ENCODE data around the gene SEL1L3. TPM values are rescaled to one million over a fixed set of nuclear protein-coding genes. Genes with fewer than 3 reads are reported as not detected.

Gene SEL1L3
- total and polyA plus RNA-seq, 2 donors from 2014 or later, result 8.2 to 60.3 TPM

- DNase-seq (no peak), FAIRE-seq (no peak)
- H3K4me3 ChIP-seq (ENCODE audit: low read length in 3 of 3), result no peak overlapping the region
- H3K4me1 ChIP-seq (ENCODE audit: control insufficient read depth in 2 of 3, insufficient read depth in 2 of 3, low read depth in 1 of 3, low read length in 3 of 3), result peaks cover 0 to 9% (median 1%) of the 10 kb centered on the region in 3 donors
- H3K9me3 ChIP-seq (ENCODE audit: control insufficient read depth in 2 of 3, insufficient read depth in 1 of 3, low read length in 3 of 3), result no peaks in the 10 kb centered on the region
- no peaks in the 10 kb centered on the region for H3K36me3 ChIP-seq (ENCODE audit: control insufficient read depth in 2 of 3, insufficient read depth in 3 of 3, low read length in 3 of 3)
- H3K9ac ChIP-seq (ENCODE audit: low read length in 3 of 3), result no peak overlapping the region
- H3K27me3 ChIP-seq (ENCODE audit: control insufficient read depth, insufficient read depth, low read length), result no peaks in the 10 kb centered on the region
- no peak for TF ChIP-seq CTCF (IDR thresholded peaks at IDR 0.05; ENCODE audit: borderline replicate concordance, extremely low read depth, insufficient read depth)
- no peak overlapping the region for H3K27ac ChIP-seq (ENCODE audit: low read depth in 2 of 2, low read length in 2 of 2)
- intact Hi-C loops (cut with DNase I), result no loop called here
Observed at GRCh38 chr4:25815586-25815985, 47.2 kb downstream of the SEL1L3 start.

DNA sequence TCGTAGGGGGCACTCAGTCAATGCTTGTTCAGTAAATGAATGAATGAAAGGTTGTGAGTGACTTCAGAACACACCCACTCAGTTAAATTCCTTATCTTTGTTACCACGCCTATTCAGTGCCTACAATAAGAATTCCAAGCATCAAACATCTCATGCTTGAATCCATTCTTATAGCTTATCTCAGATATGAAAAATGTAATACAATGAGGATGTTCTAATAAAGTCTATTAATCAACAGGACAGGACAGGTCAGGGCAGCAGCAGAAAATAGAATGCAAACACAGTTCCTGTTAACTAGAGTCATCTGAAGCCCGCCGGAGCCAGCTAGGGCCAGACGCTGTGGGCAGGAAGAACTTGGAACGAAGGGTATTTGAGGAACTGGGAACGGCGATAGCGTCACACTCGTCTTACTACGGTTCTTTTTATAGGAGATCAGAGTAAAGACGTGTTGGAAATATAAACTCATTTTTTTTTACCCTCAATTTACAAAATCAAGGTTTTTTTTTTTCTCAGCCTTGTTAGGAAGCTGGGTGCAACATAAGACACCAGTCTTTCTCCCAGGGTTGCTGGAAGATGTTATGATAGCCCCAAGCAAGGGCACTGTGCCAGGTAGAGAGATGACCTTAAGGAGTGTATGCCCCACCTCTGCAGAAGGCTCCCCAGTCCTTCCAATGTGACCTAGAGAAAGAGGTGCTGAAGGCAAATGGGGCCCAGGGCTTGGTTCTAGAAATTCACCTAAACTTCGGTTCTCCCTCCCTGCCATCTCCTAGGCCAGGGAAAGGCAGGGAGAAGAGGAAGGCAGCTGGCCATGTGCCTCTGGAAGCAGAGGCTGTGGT is 48.3 kb downstream of the SEL1L3 start:
- FAIRE-seq, result no peak
- no peaks in the 10 kb centered on the region for H3K9me3 ChIP-seq (ENCODE audit: control insufficient read depth in 2 of 3, insufficient read depth in 1 of 3, low read length in 3 of 3)
- peaks cover 0 to 9% (median 5%) of the 10 kb centered on the region in 3 donors for H3K4me1 ChIP-seq (ENCODE audit: control insufficient read depth in 2 of 3, insufficient read depth in 2 of 3, low read depth in 1 of 3, low read length in 3 of 3)
- H3K9ac ChIP-seq (ENCODE audit: low read length in 3 of 3), result no peak overlapping the region
- H3K27me3 ChIP-seq (ENCODE audit: control insufficient read depth, insufficient read depth, low read length), result no peaks in the 10 kb centered on the region
- no peak overlapping the region for H3K27ac ChIP-seq (ENCODE audit: low read depth in 2 of 2, low read length in 2 of 2)
- DNase-seq, result peak in 1 of 5 donors; percentile 44
- no peak overlapping the region for H3K4me3 ChIP-seq (ENCODE audit: low read length in 3 of 3)
- intact Hi-C loops (cut with DNase I), result no loop called here
- TF ChIP-seq CTCF (IDR thresholded peaks at IDR 0.05; ENCODE audit: borderline replicate concordance, extremely low read depth, insufficient read depth), result no peak
- H3K36me3 ChIP-seq (ENCODE audit: control insufficient read depth in 2 of 3, insufficient read depth in 3 of 3, low read length in 3 of 3), result no peaks in the 10 kb centered on the region

DNA sequence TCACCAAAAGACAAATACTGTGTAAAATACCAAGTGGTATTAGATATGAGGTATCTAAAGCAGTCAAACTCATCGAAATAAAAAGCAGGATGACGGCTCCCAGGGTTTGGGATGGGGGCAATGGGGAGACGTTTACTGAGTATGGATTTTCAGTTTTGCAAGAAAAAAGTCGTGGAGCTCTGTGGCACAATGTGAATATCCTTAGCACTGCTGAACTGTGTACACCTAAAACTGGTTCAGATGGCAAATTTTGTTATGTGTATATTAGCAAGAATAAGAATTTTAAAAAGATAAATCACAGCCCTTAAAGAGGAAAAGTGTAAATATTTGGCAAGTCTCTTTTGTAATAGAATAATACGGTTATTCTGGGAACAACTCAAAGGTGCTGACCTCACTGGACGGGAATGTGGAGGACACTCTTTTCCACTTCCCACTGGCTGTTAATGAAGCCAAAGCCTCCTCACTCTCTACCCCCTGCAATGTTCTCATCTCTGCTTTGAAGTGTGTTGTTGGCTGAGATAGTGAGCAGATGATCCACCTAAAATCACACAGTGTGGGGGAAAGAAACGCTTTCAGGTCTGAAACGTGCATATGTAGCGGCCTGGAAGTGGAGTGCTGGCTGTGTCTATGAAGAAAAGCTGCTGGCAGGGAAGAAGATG is 49.2 kb downstream of the SEL1L3 start:
- no peak for DNase-seq
- no peak for FAIRE-seq

More for the DNA sequence above, 49.2 kb downstream of the SEL1L3 start:
- Histone ChIP-seq H3K9me3 (ENCODE audit: control insufficient read depth in 2 of 3, insufficient read depth in 1 of 3, low read length in 3 of 3) (no peaks in the 10 kb centered on the region), H3K4me1 (ENCODE audit: control insufficient read depth in 2 of 3, insufficient read depth in 2 of 3, low read depth in 1 of 3, low read length in 3 of 3) (peaks cover 0 to 9% (median 5%) of the 10 kb centered on the region in 3 donors), H3K27ac (ENCODE audit: low read depth in 2 of 2, low read length in 2 of 2) (no peak overlapping the region), H3K36me3 (ENCODE audit: control insufficient read depth in 2 of 3, insufficient read depth in 3 of 3, low read length in 3 of 3) (no peaks in the 10 kb centered on the region), H3K27me3 (ENCODE audit: control insufficient read depth, insufficient read depth, low read length) (no peaks in the 10 kb centered on the region), H3K4me3 (ENCODE audit: low read length in 3 of 3) (no peak overlapping the region), H3K9ac (ENCODE audit: low read length in 3 of 3) (no peak overlapping the region)
- no peak for TF ChIP-seq CTCF (IDR thresholded peaks at IDR 0.05; ENCODE audit: borderline replicate concordance, extremely low read depth, insufficient read depth)
- intact Hi-C loops (cut with DNase I), result no loop called here

Measured in kidney (tissue), 14 donors.